ENCODE measurements around the gene ATG9A. TPM values are rescaled to one million over a fixed set of nuclear protein-coding genes. Genes with fewer than 3 reads are reported as not detected.

ATG9A gene
- total RNA-seq, 1 donor, result 38.4 TPM

- TF ChIP-seq CTCF (IDR thresholded peaks at IDR 0.05; ENCODE audit: insufficient read depth, low read depth, low read length), result peak; percentile 82
- DNase-seq (ENCODE audit: low read depth), result peak; percentile 89
- no peak overlapping the region for H3K4me3 ChIP-seq (ENCODE audit: low read depth, low read length)
These were observed 58.2 kb downstream of the ATG9A start for GRCh38 chr2:219171231-219171651.

- H3K4me3 ChIP-seq (ENCODE audit: low read depth, low read length), result no peak within 1 kb of the TSS
- TF ChIP-seq CTCF (IDR thresholded peaks at IDR 0.05; ENCODE audit: insufficient read depth, low read depth, low read length), result no peak
- no peak for DNase-seq (ENCODE audit: low read depth)
These were observed 59.3 kb downstream of the ATG9A start, which contains the start of gene SLC23A3 for GRCh38 chr2:219169930-219170654. SLC23A3 (minus strand) TSS chr2:219170029; CDS start chr2:219169984, 45 bp downstream.

Other genes with a start within 250 kb of the ATG9A start
- gene FEV, start 244.5 kb downstream of the ATG9A start, total RNA-seq, result not detected in 2 replicates
- gene CRYBA2, start 236.2 kb downstream of the ATG9A start, total RNA-seq, result 1.3 TPM in 1 of 2 replicates, not detected in the other
- not detected in 2 replicates for gene CFAP65, start 188.1 kb downstream of the ATG9A start, total RNA-seq
- not detected in 2 replicates for gene IHH, start 168.7 kb downstream of the ATG9A start, total RNA-seq
- gene NHEJ1, start 68.8 kb downstream of the ATG9A start, total RNA-seq, result 21.9 and 24.2 TPM in 2 replicates
- gene SLC23A3, start 59.6 kb downstream of the ATG9A start, total RNA-seq, result 0.64 and 0.86 TPM in 2 replicates
- 17.7 and 19.6 TPM in 2 replicates for gene CNPPD1, start 52.7 kb downstream of the ATG9A start, total RNA-seq
- gene RETREG2, start 51.4 kb downstream of the ATG9A start, total RNA-seq, result 57.4 and 62.5 TPM in 2 replicates
- 25.5 and 29.3 TPM in 2 replicates for gene ZFAND2B, start 22.9 kb downstream of the ATG9A start, total RNA-seq
- 17.7 and 31.1 TPM in 2 replicates for gene ABCB6, start 10.7 kb downstream of the ATG9A start, total RNA-seq
- gene ANKZF1, start 170 bp upstream of the ATG9A start, total RNA-seq, result 22.0 and 22.9 TPM in 2 replicates
- gene GLB1L, start 15.8 kb upstream of the ATG9A start, total RNA-seq, result 11.0 and 15.5 TPM in 2 replicates
- 22.9 and 23.2 TPM in 2 replicates for gene STK16, start 15.8 kb upstream of the ATG9A start, total RNA-seq
- not detected in 2 replicates for gene TUBA4B, start 23.6 kb upstream of the ATG9A start, total RNA-seq
- gene TUBA4A, start 24.3 kb upstream of the ATG9A start, total RNA-seq, result 6.1 and 27.6 TPM in 2 replicates
- gene DNAJB2, start 49.7 kb upstream of the ATG9A start, total RNA-seq, result 29.6 and 33.7 TPM in 2 replicates
- 0.86 and 0.97 TPM in 2 replicates for gene PTPRN, start 79.8 kb upstream of the ATG9A start, total RNA-seq
- gene RESP18, start 103.1 kb upstream of the ATG9A start, total RNA-seq, result not detected in 2 replicates
- 64.8 and 65.7 TPM in 2 replicates for gene DNPEP, start 158.3 kb upstream of the ATG9A start, total RNA-seq
- 20.7 and 35.8 TPM in 2 replicates for gene DES, start 188.7 kb upstream of the ATG9A start, total RNA-seq
- gene SPEG, start 205.2 kb upstream of the ATG9A start, total RNA-seq, result 46.7 and 48.8 TPM in 2 replicates

Data from fibroblast of villous mesenchyme (primary cell).